LNCAP (cell line): ENCODE measurements around the gene IBA57.

Experiments
- TF ChIP-seq, protein P1 (sequence below): fragments of 450-650 bp; IDR thresholded peaks from 2 replicates; pipeline ENCODE4 v1.5.1; 2017; ENCODE audit warnings: mild to moderate bottlenecking

The IBA57 gene

DNA sequence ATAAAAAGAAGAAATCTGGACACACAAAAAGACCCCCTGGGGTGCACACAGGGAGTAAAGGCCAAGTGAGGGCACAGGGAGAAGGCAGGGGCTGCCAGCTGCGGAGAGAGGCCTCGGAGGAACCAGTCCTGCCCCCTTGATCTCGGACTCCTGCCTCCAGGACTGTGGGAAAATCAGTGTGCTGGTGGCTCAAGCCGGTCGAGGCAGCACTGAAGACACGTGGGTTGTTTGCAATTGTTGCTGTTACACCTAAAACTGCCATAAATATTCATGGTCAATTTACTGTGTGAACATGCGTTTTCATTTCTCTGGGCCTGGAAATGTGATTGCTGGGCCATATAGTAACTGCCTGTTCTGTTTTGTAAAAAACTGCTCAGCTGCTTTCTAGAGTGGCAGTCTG lies 18.5 kb downstream of the IBA57 start:
- TF ChIP-seq, protein P1, sequence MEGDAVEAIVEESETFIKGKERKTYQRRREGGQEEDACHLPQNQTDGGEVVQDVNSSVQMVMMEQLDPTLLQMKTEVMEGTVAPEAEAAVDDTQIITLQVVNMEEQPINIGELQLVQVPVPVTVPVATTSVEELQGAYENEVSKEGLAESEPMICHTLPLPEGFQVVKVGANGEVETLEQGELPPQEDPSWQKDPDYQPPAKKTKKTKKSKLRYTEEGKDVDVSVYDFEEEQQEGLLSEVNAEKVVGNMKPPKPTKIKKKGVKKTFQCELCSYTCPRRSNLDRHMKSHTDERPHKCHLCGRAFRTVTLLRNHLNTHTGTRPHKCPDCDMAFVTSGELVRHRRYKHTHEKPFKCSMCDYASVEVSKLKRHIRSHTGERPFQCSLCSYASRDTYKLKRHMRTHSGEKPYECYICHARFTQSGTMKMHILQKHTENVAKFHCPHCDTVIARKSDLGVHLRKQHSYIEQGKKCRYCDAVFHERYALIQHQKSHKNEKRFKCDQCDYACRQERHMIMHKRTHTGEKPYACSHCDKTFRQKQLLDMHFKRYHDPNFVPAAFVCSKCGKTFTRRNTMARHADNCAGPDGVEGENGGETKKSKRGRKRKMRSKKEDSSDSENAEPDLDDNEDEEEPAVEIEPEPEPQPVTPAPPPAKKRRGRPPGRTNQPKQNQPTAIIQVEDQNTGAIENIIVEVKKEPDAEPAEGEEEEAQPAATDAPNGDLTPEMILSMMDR = no peak

DNA sequence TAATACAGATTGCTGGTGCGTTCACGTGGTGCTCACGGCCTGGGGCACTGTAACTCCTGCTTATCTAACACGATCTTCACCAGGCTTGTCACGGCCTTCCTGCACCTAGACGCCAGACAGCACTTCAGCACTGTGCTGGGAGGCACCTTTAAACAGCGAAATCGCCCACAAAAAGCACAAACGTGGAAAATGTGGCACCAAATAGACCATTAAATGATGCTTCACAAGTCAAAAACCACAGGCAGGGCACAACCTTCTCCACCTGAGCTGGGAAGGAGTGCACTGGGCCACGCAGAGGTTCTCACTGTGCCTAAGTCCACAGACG lies 20.0 kb downstream of the IBA57 start:
- TF ChIP-seq, protein P1 = no peak

DNA sequence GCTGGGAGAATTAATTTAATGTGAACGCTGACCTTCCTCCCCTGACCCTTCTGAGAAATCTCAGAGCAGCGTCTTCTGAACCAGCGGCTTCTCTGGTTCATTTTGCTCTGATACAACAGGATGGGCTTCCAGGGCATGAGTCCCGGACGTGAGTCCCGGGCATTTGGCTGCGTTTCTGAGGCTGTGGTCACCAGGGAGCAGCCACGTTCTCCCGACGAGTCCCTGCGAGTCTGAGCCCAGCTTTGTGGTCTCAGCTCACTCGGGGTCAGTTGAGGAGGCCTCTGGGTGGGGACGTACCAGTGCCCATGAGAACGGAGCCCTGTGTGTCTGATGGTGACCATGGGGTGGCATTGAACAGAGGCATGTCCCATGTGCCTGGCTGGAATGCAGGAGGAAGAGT lies 24.6 kb downstream of the IBA57 start:
- TF ChIP-seq, protein P1 = no peak

DNA sequence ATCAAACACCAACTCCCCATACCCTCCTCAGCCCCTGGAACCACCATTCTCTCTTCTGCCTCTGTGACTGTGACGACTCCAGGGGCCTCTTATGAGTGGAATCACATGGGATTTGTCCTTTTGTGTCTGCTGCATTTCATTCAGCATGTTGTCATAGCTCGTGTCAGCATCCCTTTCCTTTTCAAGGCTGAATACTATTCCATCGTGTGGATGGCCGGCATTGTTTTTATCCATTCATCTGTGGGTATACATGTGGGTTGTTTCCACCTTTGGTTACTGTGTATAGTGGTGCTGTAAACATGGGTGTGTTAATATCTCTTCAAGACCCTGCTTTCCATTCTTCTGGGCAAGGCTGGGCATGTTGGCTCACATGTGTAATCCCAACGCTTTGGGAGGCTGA lies 25.2 kb downstream of the IBA57 start:
- TF ChIP-seq, protein P1 = no peak

DNA sequence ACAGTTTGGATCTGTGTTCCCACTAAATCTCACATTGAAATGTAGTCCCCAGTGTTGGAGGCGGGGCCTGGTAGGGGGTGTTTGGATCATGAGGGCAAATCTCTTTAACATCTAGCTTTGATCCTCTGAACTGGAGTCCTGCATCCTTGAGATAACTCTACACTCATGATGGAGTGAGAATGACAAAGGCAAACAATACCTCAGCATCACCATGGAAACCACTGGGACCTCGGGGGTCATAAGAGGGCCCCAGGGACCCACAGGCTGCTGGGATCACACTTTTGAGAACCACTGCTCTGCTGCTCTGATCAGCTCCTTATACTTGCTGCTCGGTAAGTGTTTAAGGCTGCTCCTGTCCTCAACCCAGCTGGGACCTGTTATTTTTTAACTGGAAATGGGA lies 28.8 kb downstream of the IBA57 start:
- TF ChIP-seq, protein P1 = no peak

DNA sequence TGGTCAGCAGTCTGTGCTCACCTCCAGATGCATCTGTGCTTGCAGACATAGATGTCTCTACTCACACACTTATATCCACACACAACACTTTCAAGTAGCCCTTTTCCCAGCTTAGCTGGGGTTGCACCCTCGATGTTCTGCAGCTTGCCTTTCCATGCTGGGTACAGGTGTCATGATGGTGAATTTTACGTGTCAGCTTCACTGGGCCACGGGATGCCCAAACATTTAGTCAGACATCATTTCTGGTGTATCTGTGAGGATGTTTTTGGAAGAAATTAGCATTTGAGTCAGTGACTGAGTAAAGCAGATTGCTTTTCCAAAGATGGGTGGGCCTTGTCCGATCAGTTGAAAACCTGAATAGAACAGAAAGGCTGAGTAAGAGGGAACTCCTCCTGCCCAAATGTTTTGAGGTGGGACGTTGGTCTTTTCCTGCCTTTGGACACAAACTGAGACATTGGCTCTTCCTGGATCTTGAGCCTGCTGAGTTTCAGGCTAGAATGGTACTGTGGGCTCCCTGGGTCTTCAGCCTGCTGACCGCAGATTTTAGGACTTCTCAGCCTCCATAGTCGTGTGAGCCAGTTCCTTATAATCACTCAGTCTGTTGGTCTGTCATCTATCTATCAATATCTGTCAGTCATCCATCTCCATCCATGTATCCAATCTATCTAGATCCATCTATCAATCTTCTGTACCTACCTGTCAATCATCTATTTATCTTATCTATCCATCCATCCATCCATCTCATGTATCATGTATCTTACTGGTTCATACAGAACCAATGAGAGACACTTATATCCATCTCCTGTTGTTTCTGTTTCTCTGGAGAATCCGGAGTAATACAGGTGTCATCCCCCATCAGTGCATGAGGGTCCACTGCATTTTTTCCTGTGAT lies 29.6 kb downstream of the IBA57 start:
- TF ChIP-seq, protein P1 = no peak

DNA sequence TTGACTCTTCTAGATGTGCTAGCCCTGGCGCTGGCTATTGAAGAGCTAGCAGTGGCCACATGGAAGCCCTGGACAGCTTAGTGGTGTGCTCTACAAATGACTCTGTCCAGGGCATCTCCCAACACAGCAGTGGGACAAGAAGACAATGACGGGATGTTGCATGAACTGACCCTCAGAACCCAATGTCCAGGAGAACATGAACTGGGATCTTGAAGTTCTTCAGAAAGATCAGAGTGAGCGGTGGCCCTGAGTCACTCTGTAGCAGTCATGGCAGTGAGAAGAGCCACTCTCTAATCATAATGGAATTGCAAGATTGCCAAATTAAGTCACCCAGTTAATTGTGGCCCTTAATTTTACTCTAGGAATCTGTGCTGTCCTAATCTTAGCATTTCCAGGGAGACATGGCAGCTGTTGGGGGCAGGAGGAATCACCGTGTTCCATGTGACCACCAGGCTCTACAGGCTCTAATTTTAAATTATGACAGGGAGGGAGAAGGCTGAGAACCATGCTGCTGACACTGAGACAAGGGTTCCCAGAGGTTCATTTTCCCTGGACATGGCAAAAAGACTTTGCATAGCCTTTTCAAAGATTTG lies 32.0 kb downstream of the IBA57 start:
- TF ChIP-seq, protein P1 = no peak
